ENCODE measurements around the gene RBFOX1.

DNA sequence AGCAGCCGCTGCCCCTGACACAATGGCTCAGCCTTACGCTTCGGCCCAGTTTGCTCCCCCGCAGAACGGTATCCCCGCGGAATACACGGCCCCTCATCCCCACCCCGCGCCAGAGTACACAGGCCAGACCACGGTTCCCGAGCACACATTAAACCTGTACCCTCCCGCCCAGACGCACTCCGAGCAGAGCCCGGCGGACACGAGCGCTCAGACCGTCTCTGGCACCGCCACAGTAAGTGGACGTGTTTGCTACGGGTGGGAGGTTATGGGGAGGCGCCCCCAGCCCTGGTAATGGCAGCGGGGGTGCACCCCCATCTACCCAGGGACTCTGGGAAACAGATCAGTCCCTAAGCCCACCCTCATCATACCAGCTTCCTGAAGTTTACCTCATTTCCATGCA is 185.5 kb downstream of the RBFOX1 start:
- TF ChIP-seq TAF1 (IDR thresholded peaks at IDR 0.05; ENCODE audit: borderline replicate concordance, low read depth, low read length) (no peak), EZH2phosphoT487 (IDR thresholded peaks at IDR 0.05; ENCODE audit: borderline replicate concordance, low read depth) (no peak)
- TF ChIP-seq, protein P1, sequence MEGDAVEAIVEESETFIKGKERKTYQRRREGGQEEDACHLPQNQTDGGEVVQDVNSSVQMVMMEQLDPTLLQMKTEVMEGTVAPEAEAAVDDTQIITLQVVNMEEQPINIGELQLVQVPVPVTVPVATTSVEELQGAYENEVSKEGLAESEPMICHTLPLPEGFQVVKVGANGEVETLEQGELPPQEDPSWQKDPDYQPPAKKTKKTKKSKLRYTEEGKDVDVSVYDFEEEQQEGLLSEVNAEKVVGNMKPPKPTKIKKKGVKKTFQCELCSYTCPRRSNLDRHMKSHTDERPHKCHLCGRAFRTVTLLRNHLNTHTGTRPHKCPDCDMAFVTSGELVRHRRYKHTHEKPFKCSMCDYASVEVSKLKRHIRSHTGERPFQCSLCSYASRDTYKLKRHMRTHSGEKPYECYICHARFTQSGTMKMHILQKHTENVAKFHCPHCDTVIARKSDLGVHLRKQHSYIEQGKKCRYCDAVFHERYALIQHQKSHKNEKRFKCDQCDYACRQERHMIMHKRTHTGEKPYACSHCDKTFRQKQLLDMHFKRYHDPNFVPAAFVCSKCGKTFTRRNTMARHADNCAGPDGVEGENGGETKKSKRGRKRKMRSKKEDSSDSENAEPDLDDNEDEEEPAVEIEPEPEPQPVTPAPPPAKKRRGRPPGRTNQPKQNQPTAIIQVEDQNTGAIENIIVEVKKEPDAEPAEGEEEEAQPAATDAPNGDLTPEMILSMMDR (IDR thresholded peaks at IDR 0.05) = no peak

All from SK-N-SH (cell line).